ENCODE data around the gene ADGRL3. TPM values are rescaled to one million over a fixed set of nuclear protein-coding genes. Genes with fewer than 3 reads are reported as not detected.

The ADGRL3 gene
- total RNA-seq, 1 donor from 2014 or later: 44.8 TPM

DNA sequence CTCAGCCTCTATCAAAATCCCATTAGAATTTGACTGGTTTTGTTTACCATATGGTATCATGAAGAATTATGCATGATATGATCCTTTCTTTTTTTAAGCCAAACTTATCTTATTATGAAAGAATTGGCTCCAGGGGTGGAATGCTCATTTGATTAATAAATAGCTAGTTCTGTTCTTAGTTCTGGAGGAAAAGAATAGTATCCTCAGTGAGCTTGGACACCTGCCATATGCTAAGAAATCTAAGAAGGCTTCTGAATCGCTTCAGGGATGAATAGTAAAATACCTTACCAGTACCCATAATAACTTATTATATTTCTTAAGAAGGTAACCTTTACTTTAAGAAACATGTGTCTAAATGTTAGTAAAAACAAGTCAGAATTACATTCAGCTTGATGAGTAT is 803.6 kb downstream of the ADGRL3 start:
- H3K4me3 Mint-ChIP-seq (ENCODE audit: unreplicated experiment): no peak overlapping the region
- DNase-seq (ENCODE audit: low spot score): no peak
- no peaks in the 10 kb centered on the region for H3K9me3 Mint-ChIP-seq (ENCODE audit: unreplicated experiment)
- no peak overlapping the region for H3K27ac Mint-ChIP-seq (ENCODE audit: unreplicated experiment)
- H3K36me3 Mint-ChIP-seq (ENCODE audit: low read depth, unreplicated experiment): no peaks in the 10 kb centered on the region
- H3K4me1 Mint-ChIP-seq (ENCODE audit: unreplicated experiment): peaks cover 3% of the 10 kb centered on the region
- peaks cover 3% of the 10 kb centered on the region for H3K27me3 Mint-ChIP-seq (ENCODE audit: unreplicated experiment)
- TF ChIP-seq, protein P1, sequence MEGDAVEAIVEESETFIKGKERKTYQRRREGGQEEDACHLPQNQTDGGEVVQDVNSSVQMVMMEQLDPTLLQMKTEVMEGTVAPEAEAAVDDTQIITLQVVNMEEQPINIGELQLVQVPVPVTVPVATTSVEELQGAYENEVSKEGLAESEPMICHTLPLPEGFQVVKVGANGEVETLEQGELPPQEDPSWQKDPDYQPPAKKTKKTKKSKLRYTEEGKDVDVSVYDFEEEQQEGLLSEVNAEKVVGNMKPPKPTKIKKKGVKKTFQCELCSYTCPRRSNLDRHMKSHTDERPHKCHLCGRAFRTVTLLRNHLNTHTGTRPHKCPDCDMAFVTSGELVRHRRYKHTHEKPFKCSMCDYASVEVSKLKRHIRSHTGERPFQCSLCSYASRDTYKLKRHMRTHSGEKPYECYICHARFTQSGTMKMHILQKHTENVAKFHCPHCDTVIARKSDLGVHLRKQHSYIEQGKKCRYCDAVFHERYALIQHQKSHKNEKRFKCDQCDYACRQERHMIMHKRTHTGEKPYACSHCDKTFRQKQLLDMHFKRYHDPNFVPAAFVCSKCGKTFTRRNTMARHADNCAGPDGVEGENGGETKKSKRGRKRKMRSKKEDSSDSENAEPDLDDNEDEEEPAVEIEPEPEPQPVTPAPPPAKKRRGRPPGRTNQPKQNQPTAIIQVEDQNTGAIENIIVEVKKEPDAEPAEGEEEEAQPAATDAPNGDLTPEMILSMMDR (IDR thresholded peaks at IDR 0.05; ENCODE audit: unreplicated experiment): no peak

DNA sequence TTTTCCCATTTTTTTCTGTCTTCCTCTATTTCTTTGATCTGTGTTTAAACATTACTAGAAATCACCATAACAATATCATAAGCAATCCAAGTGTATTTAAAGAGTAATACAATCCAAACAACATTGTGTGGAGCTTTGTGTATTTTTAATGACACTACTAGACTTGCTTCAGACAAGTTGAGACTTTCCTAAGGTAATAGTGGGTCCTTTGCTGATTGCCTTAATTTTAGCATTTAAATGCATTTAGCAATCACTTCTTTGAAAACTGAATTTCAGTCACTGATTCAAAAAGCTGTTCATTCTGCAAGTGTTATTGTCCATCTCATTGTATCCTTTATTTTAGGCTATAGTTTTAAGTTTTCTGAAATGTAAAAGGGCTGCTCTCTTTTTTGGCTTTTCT is 804.8 kb downstream of the ADGRL3 start:
- no peaks in the 10 kb centered on the region for H3K9me3 Mint-ChIP-seq (ENCODE audit: unreplicated experiment)
- H3K4me1 Mint-ChIP-seq (ENCODE audit: unreplicated experiment): peaks cover 3% of the 10 kb centered on the region
- peaks cover 3% of the 10 kb centered on the region for H3K27me3 Mint-ChIP-seq (ENCODE audit: unreplicated experiment)
- no peak overlapping the region for H3K27ac Mint-ChIP-seq (ENCODE audit: unreplicated experiment)
- TF ChIP-seq, protein P1 (IDR thresholded peaks at IDR 0.05; ENCODE audit: unreplicated experiment): no peak
- H3K36me3 Mint-ChIP-seq (ENCODE audit: low read depth, unreplicated experiment): no peaks in the 10 kb centered on the region
- no peak for DNase-seq (ENCODE audit: low spot score)
- no peak overlapping the region for H3K4me3 Mint-ChIP-seq (ENCODE audit: unreplicated experiment)

DNA sequence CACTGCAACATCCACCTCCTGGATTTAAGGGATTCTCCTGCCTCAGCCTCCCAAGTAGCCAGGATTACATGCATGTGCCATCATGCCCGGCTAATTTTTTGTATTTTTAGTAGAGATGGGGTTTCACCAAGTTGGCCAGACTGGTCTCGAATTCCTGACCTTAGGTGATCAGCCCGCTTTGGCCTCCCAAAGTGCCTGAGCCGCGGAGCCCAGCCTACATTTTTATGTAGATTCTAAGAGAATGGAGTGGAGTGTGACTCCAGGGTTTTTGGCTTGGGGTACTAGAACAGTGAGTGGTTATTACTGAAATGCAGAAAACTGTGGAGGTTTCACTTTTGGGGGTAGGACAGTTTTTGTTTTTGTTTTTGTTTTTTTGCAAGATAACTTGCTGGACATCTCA is 806.0 kb downstream of the ADGRL3 start:
- peaks cover 3% of the 10 kb centered on the region for H3K4me1 Mint-ChIP-seq (ENCODE audit: unreplicated experiment)
- no peak overlapping the region for H3K27ac Mint-ChIP-seq (ENCODE audit: unreplicated experiment)
- TF ChIP-seq, protein P1 (IDR thresholded peaks at IDR 0.05; ENCODE audit: unreplicated experiment): no peak
- H3K9me3 Mint-ChIP-seq (ENCODE audit: unreplicated experiment): no peaks in the 10 kb centered on the region
- H3K4me3 Mint-ChIP-seq (ENCODE audit: unreplicated experiment): no peak overlapping the region
- peaks cover 3% of the 10 kb centered on the region for H3K27me3 Mint-ChIP-seq (ENCODE audit: unreplicated experiment)
- no peaks in the 10 kb centered on the region for H3K36me3 Mint-ChIP-seq (ENCODE audit: low read depth, unreplicated experiment)
- DNase-seq (ENCODE audit: low spot score): no peak

DNA sequence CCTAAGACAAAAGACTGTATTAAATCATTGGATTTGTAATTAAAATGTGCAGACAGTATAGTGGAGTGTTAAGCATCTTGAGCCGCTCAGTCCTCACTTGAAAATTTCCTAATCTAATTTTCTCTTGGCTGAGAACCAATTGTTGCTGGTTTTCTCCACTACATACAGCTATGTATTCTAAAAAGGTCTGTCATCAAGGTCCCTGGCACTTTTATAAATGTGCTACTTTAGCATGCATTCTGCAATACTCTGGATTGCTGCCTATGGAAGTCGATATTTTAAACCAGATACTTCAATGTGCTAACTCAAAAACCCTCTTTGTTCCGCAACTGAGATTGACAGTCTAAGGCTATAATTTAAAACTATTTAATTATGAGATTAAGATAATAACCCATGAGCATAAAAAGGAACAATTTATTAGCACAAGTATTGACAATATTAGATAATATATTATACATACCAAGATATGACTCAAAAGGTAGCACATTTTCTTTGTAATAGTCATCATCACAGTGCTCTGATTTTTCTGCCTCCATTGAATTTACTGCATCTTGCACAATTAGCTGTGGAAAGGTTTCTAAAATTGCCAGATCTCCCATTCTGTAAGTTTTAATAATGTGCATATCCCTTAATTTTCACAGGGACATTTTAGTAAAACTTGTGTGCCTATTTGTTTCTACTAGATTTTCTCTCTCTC is 815.1 kb downstream of the ADGRL3 start:
- Mint-ChIP-seq H3K4me3 (ENCODE audit: unreplicated experiment) (no peak overlapping the region), H3K9me3 (ENCODE audit: unreplicated experiment) (no peaks in the 10 kb centered on the region), H3K36me3 (ENCODE audit: low read depth, unreplicated experiment) (peaks cover 4% of the 10 kb centered on the region), H3K27me3 (ENCODE audit: unreplicated experiment) (no peaks in the 10 kb centered on the region), H3K4me1 (ENCODE audit: unreplicated experiment) (peaks cover 4% of the 10 kb centered on the region), H3K27ac (ENCODE audit: unreplicated experiment) (no peak overlapping the region)
- TF ChIP-seq, protein P1 (IDR thresholded peaks at IDR 0.05; ENCODE audit: unreplicated experiment): no peak
- DNase-seq (ENCODE audit: low spot score): no peak

DNA sequence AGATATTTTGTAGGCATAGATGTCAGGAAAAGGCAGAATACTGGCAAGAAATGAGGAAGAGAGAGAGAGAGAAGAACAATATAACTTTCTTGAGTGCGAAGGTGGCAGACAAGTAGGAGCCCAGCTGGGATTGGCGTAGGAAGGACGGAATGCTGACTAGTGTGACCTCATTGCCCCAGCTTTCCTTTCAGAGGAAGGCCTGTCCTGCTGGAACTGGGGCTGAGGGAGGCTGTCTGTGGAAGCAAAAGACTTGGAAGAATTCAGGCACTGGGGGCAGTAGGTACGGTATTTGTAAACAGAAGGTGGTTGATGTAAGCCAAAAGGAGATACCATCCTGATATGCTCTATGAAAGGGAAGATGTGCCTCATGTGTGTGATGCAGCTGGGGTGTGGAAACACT is 818.4 kb downstream of the ADGRL3 start:
- H3K4me3 Mint-ChIP-seq (ENCODE audit: unreplicated experiment): no peak overlapping the region
- TF ChIP-seq, protein P1 (IDR thresholded peaks at IDR 0.05; ENCODE audit: unreplicated experiment): no peak
- H3K4me1 Mint-ChIP-seq (ENCODE audit: unreplicated experiment): peaks cover 4% of the 10 kb centered on the region
- H3K36me3 Mint-ChIP-seq (ENCODE audit: low read depth, unreplicated experiment): no peaks in the 10 kb centered on the region
- DNase-seq (ENCODE audit: low spot score): no peak
- no peak overlapping the region for H3K27ac Mint-ChIP-seq (ENCODE audit: unreplicated experiment)
- H3K9me3 Mint-ChIP-seq (ENCODE audit: unreplicated experiment): no peaks in the 10 kb centered on the region
- no peaks in the 10 kb centered on the region for H3K27me3 Mint-ChIP-seq (ENCODE audit: unreplicated experiment)

Data from endothelial cell (in vitro differentiated cells).